ENCODE results near the gene HMGN4. TPM values are rescaled to one million over a fixed set of nuclear protein-coding genes. Genes with fewer than 3 reads are reported as not detected.

Gene HMGN4
- total RNA-seq, 1 donor from 2014 or later, result 49.4 TPM

DNA sequence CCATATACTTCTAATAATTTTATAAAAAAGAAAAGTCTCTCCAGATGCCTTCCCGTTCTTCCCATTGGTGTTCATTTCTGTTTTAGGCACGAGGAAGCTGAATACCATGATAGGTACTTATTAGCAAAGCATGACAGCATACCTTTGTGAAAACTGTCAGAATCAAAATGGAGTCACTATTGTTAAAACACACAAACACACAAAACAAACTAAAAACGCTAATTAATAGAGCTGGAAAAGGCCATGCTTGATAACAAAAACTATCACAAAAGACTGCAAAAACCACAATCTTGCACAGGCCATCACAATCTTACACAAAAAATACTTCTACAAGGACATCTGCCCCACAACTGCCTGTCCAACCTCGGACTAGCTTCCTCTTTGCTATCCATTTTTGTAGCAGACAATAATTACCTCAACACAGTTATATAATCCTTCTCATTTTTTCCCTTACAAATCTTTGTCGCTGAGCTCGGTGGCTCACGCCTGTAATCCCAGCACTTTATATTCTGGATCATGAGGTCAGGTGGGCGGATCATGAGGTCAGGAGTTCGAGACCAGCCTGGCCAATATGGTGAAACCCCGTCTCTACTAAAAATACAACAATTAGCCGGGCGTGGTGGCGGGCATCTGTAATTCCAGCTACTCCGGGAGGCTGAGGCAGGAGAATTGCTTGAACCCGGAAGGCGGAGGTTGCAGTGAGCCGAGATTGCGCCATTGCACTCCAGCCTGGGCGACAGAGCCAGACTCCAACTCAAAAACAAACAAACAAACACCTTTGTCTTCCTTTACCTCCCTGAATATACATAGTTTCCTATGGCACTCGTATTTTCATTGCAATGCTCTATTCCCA is 55.3 kb downstream of the HMGN4 start:
- peaks cover 17% of the 10 kb centered on the region for H3K4me1 ChIP-seq (ENCODE audit: insufficient read depth, low read length)
- Mint-ChIP-seq H3K36me3 (ENCODE audit: low read depth, unreplicated experiment) (no peaks in the 10 kb centered on the region), H3K4me3 (ENCODE audit: unreplicated experiment) (peak overlapping the region; percentile 81), H3K27me3 (ENCODE audit: low read depth, unreplicated experiment) (peaks cover 5% of the 10 kb centered on the region), H3K4me1 (ENCODE audit: low read depth, unreplicated experiment) (peaks cover 3% of the 10 kb centered on the region), H3K9me3 (ENCODE audit: unreplicated experiment) (no peaks in the 10 kb centered on the region), H3K27ac (ENCODE audit: unreplicated experiment) (no peak overlapping the region)
- H2AFZ ChIP-seq (ENCODE audit: low read depth, low read length), result no peak overlapping the region
- peaks cover 22% of the 10 kb centered on the region for H3K27me3 ChIP-seq (ENCODE audit: insufficient read depth, low read length)
- peaks cover 18% of the 10 kb centered on the region for H3K79me2 ChIP-seq (ENCODE audit: insufficient read depth, low read length)
- peaks cover 7% of the 10 kb centered on the region for H4K20me1 ChIP-seq (ENCODE audit: insufficient read depth, low read length)
- no peak overlapping the region for H3K4me2 ChIP-seq (ENCODE audit: low read length)
- H3K9ac ChIP-seq (ENCODE audit: low read length), result no peak overlapping the region
- no peak for FAIRE-seq
- no peaks in the 10 kb centered on the region for H3K9me3 ChIP-seq (ENCODE audit: insufficient read depth, low read depth, low read length)
- TF ChIP-seq, protein P1, sequence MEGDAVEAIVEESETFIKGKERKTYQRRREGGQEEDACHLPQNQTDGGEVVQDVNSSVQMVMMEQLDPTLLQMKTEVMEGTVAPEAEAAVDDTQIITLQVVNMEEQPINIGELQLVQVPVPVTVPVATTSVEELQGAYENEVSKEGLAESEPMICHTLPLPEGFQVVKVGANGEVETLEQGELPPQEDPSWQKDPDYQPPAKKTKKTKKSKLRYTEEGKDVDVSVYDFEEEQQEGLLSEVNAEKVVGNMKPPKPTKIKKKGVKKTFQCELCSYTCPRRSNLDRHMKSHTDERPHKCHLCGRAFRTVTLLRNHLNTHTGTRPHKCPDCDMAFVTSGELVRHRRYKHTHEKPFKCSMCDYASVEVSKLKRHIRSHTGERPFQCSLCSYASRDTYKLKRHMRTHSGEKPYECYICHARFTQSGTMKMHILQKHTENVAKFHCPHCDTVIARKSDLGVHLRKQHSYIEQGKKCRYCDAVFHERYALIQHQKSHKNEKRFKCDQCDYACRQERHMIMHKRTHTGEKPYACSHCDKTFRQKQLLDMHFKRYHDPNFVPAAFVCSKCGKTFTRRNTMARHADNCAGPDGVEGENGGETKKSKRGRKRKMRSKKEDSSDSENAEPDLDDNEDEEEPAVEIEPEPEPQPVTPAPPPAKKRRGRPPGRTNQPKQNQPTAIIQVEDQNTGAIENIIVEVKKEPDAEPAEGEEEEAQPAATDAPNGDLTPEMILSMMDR (IDR thresholded peaks at IDR 0.05; ENCODE audit: insufficient read depth, low read depth, low read length), result no peak
- TF ChIP-seq EZH2 (IDR thresholded peaks at IDR 0.05; ENCODE audit: insufficient read depth, low read length), result no peak
- no peak for DNase-seq (ENCODE audit: low read depth)
- peaks cover 4% of the 10 kb centered on the region for H3K36me3 ChIP-seq (ENCODE audit: insufficient read depth, low read length)
- no peak overlapping the region for H3K27ac ChIP-seq (ENCODE audit: low read depth, low read length)
- no peak overlapping the region for H3K4me3 ChIP-seq (ENCODE audit: insufficient read depth, low read depth, low read length)

DNA sequence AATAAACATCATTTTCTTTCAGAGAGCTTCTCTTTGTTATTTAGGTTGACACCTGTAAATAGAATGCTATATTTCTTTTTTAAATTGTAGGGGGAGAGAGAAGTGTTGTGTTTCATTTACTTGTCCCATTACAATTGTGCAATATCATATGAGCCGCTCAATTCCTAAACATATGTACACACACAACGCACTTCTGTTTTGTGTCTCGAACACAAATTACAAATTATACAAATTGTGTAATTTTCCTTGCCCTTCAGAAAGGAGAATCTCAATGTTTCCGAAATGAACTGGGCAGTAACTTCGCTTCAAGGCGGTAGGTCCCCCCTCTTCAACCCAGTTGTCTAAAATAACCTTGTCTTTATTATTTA is 55.9 kb downstream of the HMGN4 start:
- Histone ChIP-seq H3K9me3 (ENCODE audit: insufficient read depth, low read depth, low read length) (no peaks in the 10 kb centered on the region), H3K4me1 (ENCODE audit: insufficient read depth, low read length) (peaks cover 17% of the 10 kb centered on the region), H3K4me3 (ENCODE audit: insufficient read depth, low read depth, low read length) (no peak overlapping the region), H2AFZ (ENCODE audit: low read depth, low read length) (no peak overlapping the region), H3K27me3 (ENCODE audit: insufficient read depth, low read length) (peaks cover 22% of the 10 kb centered on the region), H3K36me3 (ENCODE audit: insufficient read depth, low read length) (peaks cover 10% of the 10 kb centered on the region), H4K20me1 (ENCODE audit: insufficient read depth, low read length) (peaks cover 10% of the 10 kb centered on the region), H3K79me2 (ENCODE audit: insufficient read depth, low read length) (peaks cover 22% of the 10 kb centered on the region), H3K4me2 (ENCODE audit: low read length) (peak overlapping the region; percentile 40), H3K27ac (ENCODE audit: low read depth, low read length) (no peak overlapping the region), H3K9ac (ENCODE audit: low read length) (no peak overlapping the region)
- Mint-ChIP-seq H3K9me3 (ENCODE audit: unreplicated experiment) (no peaks in the 10 kb centered on the region), H3K27me3 (ENCODE audit: low read depth, unreplicated experiment) (peaks cover 5% of the 10 kb centered on the region), H3K4me1 (ENCODE audit: low read depth, unreplicated experiment) (peaks cover 3% of the 10 kb centered on the region), H3K4me3 (ENCODE audit: unreplicated experiment) (peak overlapping the region; percentile 81), H3K27ac (ENCODE audit: unreplicated experiment) (no peak overlapping the region), H3K36me3 (ENCODE audit: low read depth, unreplicated experiment) (no peaks in the 10 kb centered on the region)
- FAIRE-seq, result no peak
- no peak for DNase-seq (ENCODE audit: low read depth)
- TF ChIP-seq EZH2 (IDR thresholded peaks at IDR 0.05; ENCODE audit: insufficient read depth, low read length), result no peak
- TF ChIP-seq, protein P1 (IDR thresholded peaks at IDR 0.05; ENCODE audit: insufficient read depth, low read depth, low read length), result no peak
